K562 (cell line): ENCODE measurements around the gene TAF15. TPM values are rescaled to one million over a fixed set of nuclear protein-coding genes. Genes with fewer than 3 reads are reported as not detected.

Experiments
- ARID1B ChIP-seq: fragments of 450-650 bp; IDR thresholded peaks from 2 replicates; pipeline ENCODE4 v1.6.1; 2016; ENCODE audit warnings: antibody characterized with exemption, mild to moderate bottlenecking, inconsistent platforms
- C11orf30 ChIP-seq: fragments of 450-650 bp; IDR thresholded peaks from 2 replicates; pipeline ENCODE4 v1.6.1; 2016; ENCODE audit warnings: low read depth, mild to moderate bottlenecking
- CBX1 ChIP-seq: sonication (generic); IDR thresholded peaks from 2 replicates; pipeline ENCODE4 v1.6.1; 2016; ENCODE audit warnings: antibody characterized with exemption, low read depth, mild to moderate bottlenecking
- EHMT2 ChIP-seq: fragments of 450-650 bp; IDR thresholded peaks from 2 replicates; pipeline ENCODE4 v1.6.1; 2018; ENCODE audit warnings: antibody characterized with exemption
- ETV1 ChIP-seq: fragments of 450-650 bp; conservative IDR thresholded peaks from 2 replicates; pipeline ENCODE4 v1.6.1; 2016; ENCODE audit warnings: missing genetic modification characterization, control low read depth, low read depth, missing compliant biosample characterization
- FIP1L1 ChIP-seq: fragments of 200-400 bp; formaldehyde crosslinking; IDR thresholded peaks from 2 replicates; pipeline ENCODE4 v1.6.1; 2018; ENCODE audit warnings: mild to moderate bottlenecking, low read depth, low read length; ENCODE audit not compliant: poor library complexity, severe bottlenecking
- GATA2 ChIP-seq: sonication (generic); formaldehyde crosslinking; IDR thresholded peaks from 2 replicates; pipeline ENCODE4 v1.4.0; 2020; ENCODE audit warnings: mild to moderate bottlenecking, missing genetic modification reagents
- HNRNPH1 ChIP-seq: fragments of 200-400 bp; formaldehyde crosslinking; optimal IDR thresholded peaks from 2 replicates; pipeline ENCODE3; 2017; ENCODE audit warnings: low read depth, mild to moderate bottlenecking, low read length, moderate library complexity
- MCM3 ChIP-seq: fragments of 450-650 bp; IDR thresholded peaks from 2 replicates; pipeline ENCODE4 v1.6.1; 2016
- NCOA2 ChIP-seq, 2 experiments: fragments of 450-650 bp; IDR thresholded peaks; 2 replicates each; pipeline ENCODE4 v1.6.1; 2018; ENCODE audit warnings: mild to moderate bottlenecking in 2 of 2, moderate library complexity in 1 of 2; ENCODE audit not compliant: partially characterized antibody in 2 of 2
- NCOA6 ChIP-seq: fragments of 450-650 bp; IDR thresholded peaks from 2 replicates; pipeline ENCODE4 v1.6.1; 2017; ENCODE audit warnings: mild to moderate bottlenecking
- NR2C1 ChIP-seq, 2 experiments: fragments of 450-650 bp; IDR thresholded peaks; 2 replicates each; pipeline ENCODE4 v1.6.1; 2017; ENCODE audit warnings: mild to moderate bottlenecking in 2 of 2, antibody characterized with exemption in 1 of 2, inconsistent platforms in 1 of 2, missing compliant biosample characterization in 1 of 2, missing genetic modification characterization in 1 of 2
- OTX1 ChIP-seq: fragments of 450-650 bp; formaldehyde crosslinking; IDR thresholded peaks from 2 replicates; pipeline ENCODE4 v1.4.0; 2022; ENCODE audit warnings: mild to moderate bottlenecking
- PHB2 ChIP-seq: fragments of 450-650 bp; IDR thresholded peaks from 2 replicates; pipeline ENCODE4 v1.6.1; 2017; ENCODE audit warnings: low read depth
- PHF21A ChIP-seq: fragments of 450-650 bp; IDR thresholded peaks from 2 replicates; pipeline ENCODE4 v1.6.1; 2017; ENCODE audit warnings: low read depth, borderline replicate concordance
- RNF2 ChIP-seq: sonication (generic); IDR thresholded peaks from 2 replicates; pipeline ENCODE4 v1.6.1; 2016
- SIX5 ChIP-seq, 2 experiments: IDR thresholded peaks; 2 replicates each; pipeline ENCODE4 v1.6.1; 2011; ENCODE audit warnings: low read length in 2 of 2, borderline replicate concordance in 1 of 2, low read depth in 1 of 2, mild to moderate bottlenecking in 1 of 2, moderate library complexity in 1 of 2; ENCODE audit not compliant: insufficient read depth in 1 of 2
- SRSF1 ChIP-seq: fragments of 200-400 bp; formaldehyde crosslinking; IDR thresholded peaks from 2 replicates; pipeline ENCODE4 v1.6.1; 2017; ENCODE audit warnings: mild to moderate bottlenecking, low read depth, low read length, moderate library complexity
- ZC3H8 ChIP-seq: fragments of 450-650 bp; IDR thresholded peaks from 2 replicates; pipeline ENCODE4 v1.6.1; 2017
- ZFPM2 ChIP-seq: fragments of 250-450 bp; sonication (Bioruptor Pico); IDR thresholded peaks from 2 replicates; pipeline ENCODE4 v1.5.1; 2022; ENCODE audit warnings: mild to moderate bottlenecking
- ZNF174 ChIP-seq: fragments of 250-450 bp; sonication (Bioruptor Pico); IDR thresholded peaks from 2 replicates; pipeline ENCODE4 v1.4.0; 2020; ENCODE audit warnings: mild to moderate bottlenecking
- ZNF311 ChIP-seq: fragments of 250-450 bp; sonication (Bioruptor Pico); IDR thresholded peaks from 2 replicates; pipeline ENCODE4 v1.4.0; 2020; ENCODE audit warnings: mild to moderate bottlenecking, moderate library complexity
- ZNF589 ChIP-seq: fragments of 200-800 bp; sonication (Bioruptor generic); IDR thresholded peaks from 2 replicates; pipeline ENCODE4 v1.6.1; 2016; ENCODE audit warnings: low read depth, missing genetic modification characterization, missing compliant biosample characterization
- polyA plus RNA-seq, 8 experiments: library from polyadenylated mRNA; depleted of rRNA in 4 of 8; stranded (reverse) in 5 of 8; unstranded in 3 of 8; fragments of >200 nt; fragmentation: Nextera tagmentation in 2 of 8; fragmentation: Illumina TruSeq in 1 of 8; extraction: Ambion mirVana in 2 of 8; extraction: Trizol in 1 of 8; gene quantifications; 2 replicates each; pipeline versions ENCODE4 v1.2.1 to v1.2.3, GENCODE V29; 2011 to 2014; ENCODE audit warnings: inconsistent platforms in 1 of 8, missing spikeins in 1 of 8
- total RNA-seq, 7 experiments: library from RNA; depleted of rRNA in 6 of 7; stranded (reverse); fragments of >200 nt in 6 of 7; fragmentation: Illumina TruSeq in 2 of 7; extraction: Trizol in 2 of 7; gene quantifications; 2 replicates each; pipeline versions ENCODE4 v1.2.1 to v1.2.3, GENCODE V29; 2011 to 2021; ENCODE audit warnings: low replicate concordance in 1 of 7
- TF ChIP-seq, protein P1 (sequence below): fragments of 450-650 bp; formaldehyde crosslinking; IDR thresholded peaks from 2 replicates; pipeline ENCODE4 v1.4.0; 2022; ENCODE audit warnings: missing genetic modification characterization
- TF ChIP-seq, protein P2 (sequence below): sonication (generic); IDR thresholded peaks from 2 replicates; pipeline ENCODE4 v1.6.1; 2016
- TF ChIP-seq, protein P3 (sequence below): fragments of 450-650 bp; formaldehyde crosslinking; IDR thresholded peaks from 2 replicates; pipeline ENCODE4 v1.4.0; 2022; ENCODE audit warnings: mild to moderate bottlenecking, moderate library complexity
- TF ChIP-seq, protein P4 (sequence below): fragments of 250-450 bp; sonication (Bioruptor Pico); IDR thresholded peaks from 2 replicates; pipeline ENCODE4 v1.5.0; 2021

TAF15 gene
- total and polyA plus RNA-seq, 9 of the 15 experiments (the other 6 are each of a cell fraction or from before 2014, with no cell fraction given) = 4.1 to 272 (median 56.8) TPM

GRCh38 chr17:35879773-35880654 lies 70.7 kb downstream of the TAF15 start, which contains the start of gene CCL5 (continued):
- TF ChIP-seq ETV1 (tag) (peak; percentile 52; the same call in 1 of the 2 replicates), RNF2 (no peak), MCM3 (no peak), ZFPM2 (no peak), ARID1B (peak; percentile 32; the same call in 1 of the 2 replicates), FIP1L1 (no peak), PHF21A (no peak), NCOA6 (no peak), NCOA2 (IDR thresholded peaks at IDR 0.05; ENCODE audit: partially characterized antibody in 2 of 2) (no peak), ZNF311 (CRISPR knock-in tag) (no peak), C11orf30 (no peak), NR2C1 (IDR thresholded peaks at IDR 0.05) (no peak), NR2C1 (tag; IDR thresholded peaks at IDR 0.05) (no peak), GATA2 (CRISPR knock-in tag) (no peak), ZC3H8 (no peak), PHB2 (no peak), EHMT2 (0 out of 2 replicates have a peak, but pooled peaks have one; percentile 42), ZNF174 (CRISPR knock-in tag) (no peak), SIX5 (IDR thresholded peaks at IDR 0.05; ENCODE audit: borderline replicate concordance in 1 of 2, insufficient read depth in 1 of 2, low read depth in 1 of 2, low read length in 2 of 2) (no peak), SRSF1 (no peak), CBX1 (no peak), HNRNPH1 (no peak), ZNF589 (no peak), OTX1 (CRISPR knock-in tag) (no peak)
- TF ChIP-seq, protein P1, sequence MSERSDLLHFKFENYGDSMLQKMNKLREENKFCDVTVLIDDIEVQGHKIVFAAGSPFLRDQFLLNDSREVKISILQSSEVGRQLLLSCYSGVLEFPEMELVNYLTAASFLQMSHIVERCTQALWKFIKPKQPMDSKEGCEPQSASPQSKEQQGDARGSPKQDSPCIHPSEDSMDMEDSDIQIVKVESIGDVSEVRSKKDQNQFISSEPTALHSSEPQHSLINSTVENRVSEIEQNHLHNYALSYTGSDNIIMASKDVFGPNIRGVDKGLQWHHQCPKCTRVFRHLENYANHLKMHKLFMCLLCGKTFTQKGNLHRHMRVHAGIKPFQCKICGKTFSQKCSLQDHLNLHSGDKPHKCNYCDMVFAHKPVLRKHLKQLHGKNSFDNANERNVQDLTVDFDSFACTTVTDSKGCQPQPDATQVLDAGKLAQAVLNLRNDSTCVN (CRISPR knock-in tag) = no peak
- TF ChIP-seq, protein P2, sequence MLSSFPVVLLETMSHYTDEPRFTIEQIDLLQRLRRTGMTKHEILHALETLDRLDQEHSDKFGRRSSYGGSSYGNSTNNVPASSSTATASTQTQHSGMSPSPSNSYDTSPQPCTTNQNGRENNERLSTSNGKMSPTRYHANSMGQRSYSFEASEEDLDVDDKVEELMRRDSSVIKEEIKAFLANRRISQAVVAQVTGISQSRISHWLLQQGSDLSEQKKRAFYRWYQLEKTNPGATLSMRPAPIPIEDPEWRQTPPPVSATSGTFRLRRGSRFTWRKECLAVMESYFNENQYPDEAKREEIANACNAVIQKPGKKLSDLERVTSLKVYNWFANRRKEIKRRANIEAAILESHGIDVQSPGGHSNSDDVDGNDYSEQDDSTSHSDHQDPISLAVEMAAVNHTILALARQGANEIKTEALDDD = peak; percentile 27; the same call in 1 of the 2 replicates
- TF ChIP-seq, protein P3, sequence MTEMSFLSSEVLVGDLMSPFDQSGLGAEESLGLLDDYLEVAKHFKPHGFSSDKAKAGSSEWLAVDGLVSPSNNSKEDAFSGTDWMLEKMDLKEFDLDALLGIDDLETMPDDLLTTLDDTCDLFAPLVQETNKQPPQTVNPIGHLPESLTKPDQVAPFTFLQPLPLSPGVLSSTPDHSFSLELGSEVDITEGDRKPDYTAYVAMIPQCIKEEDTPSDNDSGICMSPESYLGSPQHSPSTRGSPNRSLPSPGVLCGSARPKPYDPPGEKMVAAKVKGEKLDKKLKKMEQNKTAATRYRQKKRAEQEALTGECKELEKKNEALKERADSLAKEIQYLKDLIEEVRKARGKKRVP (CRISPR knock-in tag) = no peak
- TF ChIP-seq, protein P4, sequence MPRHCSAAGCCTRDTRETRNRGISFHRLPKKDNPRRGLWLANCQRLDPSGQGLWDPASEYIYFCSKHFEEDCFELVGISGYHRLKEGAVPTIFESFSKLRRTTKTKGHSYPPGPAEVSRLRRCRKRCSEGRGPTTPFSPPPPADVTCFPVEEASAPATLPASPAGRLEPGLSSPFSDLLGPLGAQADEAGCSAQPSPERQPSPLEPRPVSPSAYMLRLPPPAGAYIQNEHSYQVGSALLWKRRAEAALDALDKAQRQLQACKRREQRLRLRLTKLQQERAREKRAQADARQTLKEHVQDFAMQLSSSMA = no peak
